ENCODE results near the gene HTR3D. TPM values are rescaled to one million over a fixed set of nuclear protein-coding genes. Genes with fewer than 3 reads are reported as not detected.
A peak's percentile ranks its signal among the peaks of the same experiment; 100 is the strongest.
"Not testable (repeated sequence)": the region's sequence is repeated elsewhere in the genome, so short reads cannot be mapped to it uniquely, and the experiment has no call there.

HTR3D gene
- total and polyA plus RNA-seq, 2 experiments from 2014 or later: not detected

DNA sequence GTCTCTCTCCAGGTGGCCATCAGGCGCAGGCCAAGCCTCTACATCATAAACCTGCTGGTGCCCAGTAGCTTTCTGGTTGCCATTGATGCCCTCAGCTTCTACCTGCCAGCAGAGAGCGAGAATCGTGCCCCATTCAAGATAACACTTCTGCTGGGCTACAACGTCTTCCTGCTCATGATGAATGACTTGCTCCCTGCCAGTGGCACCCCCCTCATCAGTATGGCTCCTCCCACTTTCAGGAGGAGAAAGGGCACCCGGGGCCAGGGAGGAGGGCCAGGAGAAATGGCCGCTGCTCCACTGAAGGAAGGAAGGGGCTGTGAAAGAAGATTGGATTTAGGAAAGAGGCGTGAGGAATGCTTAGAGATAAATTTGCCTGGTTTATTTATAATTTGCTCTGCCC is 27.9 kb downstream of the HTR3D start:
- Histone ChIP-seq H3K4me1 (ENCODE audit: insufficient read depth) (peaks cover 12% of the 10 kb centered on the region; the same call in 1 of the 2 replicates), H3K9ac (no peak overlapping the region), H3K27me3 (replicated peaks; ENCODE audit: insufficient read depth) (no peaks in the 10 kb centered on the region), H3F3A (ENCODE audit: insufficient read depth) (peaks cover 8% of the 10 kb centered on the region; the same call in 1 of the 2 replicates), H3K27ac (no peak overlapping the region), H3K9me3 (ENCODE audit: low read depth) (no peaks in the 10 kb centered on the region), H3K4me2 (ENCODE audit: unreplicated experiment) (no peak overlapping the region), H3K79me2 (ENCODE audit: insufficient read depth) (no peaks in the 10 kb centered on the region), H2AFZ (no peak overlapping the region), H3K4me3 (no peak overlapping the region), H4K20me1 (ENCODE audit: insufficient read depth) (no peaks in the 10 kb centered on the region), H3K36me3 (ENCODE audit: low read depth) (no peaks in the 10 kb centered on the region), H3K9me2 (ENCODE audit: insufficient read depth) (no peaks in the 10 kb centered on the region)
- 70 to 72% methylated on average over 7 of the region's 7 CpGs for WGBS, 2 experiments (ENCODE audit: low coverage in 1 of 2, low lambda C conversion rate in 2 of 2, missing lambda C conversion rate in 2 of 2)
- in situ Hi-C loops (cut with MboI): no loop called here
- no peak for DNase-seq
- no peak for TF ChIP-seq EZH2phosphoT487 (IDR thresholded peaks at IDR 0.05; ENCODE audit: insufficient read depth, low read depth)
- no peak for TF ChIP-seq EZH2 (IDR thresholded peaks at IDR 0.05; ENCODE audit: insufficient read depth, poor library complexity, severe bottlenecking)

GRCh38 chr3:184062637-184063036 is 31.1 kb downstream of the HTR3D start:
- in situ Hi-C loops (cut with MboI): no loop called here
- no peaks in the 10 kb centered on the region for H4K20me1 ChIP-seq (ENCODE audit: insufficient read depth)
- no peak overlapping the region for H3K27ac ChIP-seq
- no peaks in the 10 kb centered on the region for H3K79me2 ChIP-seq (ENCODE audit: insufficient read depth)
- H3K27me3 ChIP-seq (replicated peaks; ENCODE audit: insufficient read depth): no peaks in the 10 kb centered on the region
- no peaks in the 10 kb centered on the region for H3K9me2 ChIP-seq (ENCODE audit: insufficient read depth)
- no peak overlapping the region for H3K9ac ChIP-seq
- DNase-seq: no peak
- H3K9me3 ChIP-seq (ENCODE audit: low read depth): no peaks in the 10 kb centered on the region
- no peak overlapping the region for H2AFZ ChIP-seq
- peaks cover 8% of the 10 kb centered on the region; the same call in 1 of the 2 replicates for H3F3A ChIP-seq (ENCODE audit: insufficient read depth)
- no peak overlapping the region for H3K4me3 ChIP-seq
- TF ChIP-seq EZH2phosphoT487 (IDR thresholded peaks at IDR 0.05; ENCODE audit: insufficient read depth, low read depth) (no peak), EZH2 (IDR thresholded peaks at IDR 0.05; ENCODE audit: insufficient read depth, poor library complexity, severe bottlenecking) (no peak)
- no peak overlapping the region for H3K4me2 ChIP-seq (ENCODE audit: unreplicated experiment)
- peaks cover 23% of the 10 kb centered on the region for H3K4me1 ChIP-seq (ENCODE audit: insufficient read depth)
- no peaks in the 10 kb centered on the region for H3K36me3 ChIP-seq (ENCODE audit: low read depth)

- 84 to 91% methylated on average over 2 of the region's 2 CpGs for WGBS, 2 experiments (ENCODE audit: low coverage in 1 of 2, low lambda C conversion rate in 2 of 2, missing lambda C conversion rate in 2 of 2)
- H3K4me1 ChIP-seq (ENCODE audit: insufficient read depth): peaks cover 13% of the 10 kb centered on the region
- no peaks in the 10 kb centered on the region for H3K79me2 ChIP-seq (ENCODE audit: insufficient read depth)
- no peak overlapping the region for H3K4me3 ChIP-seq
- no peaks in the 10 kb centered on the region for H4K20me1 ChIP-seq (ENCODE audit: insufficient read depth)
- no peak overlapping the region for H3K9ac ChIP-seq
- no peaks in the 10 kb centered on the region for H3K9me2 ChIP-seq (ENCODE audit: insufficient read depth)
- in situ Hi-C loops (cut with MboI): no loop called here
- H3K27me3 ChIP-seq (replicated peaks; ENCODE audit: insufficient read depth): no peaks in the 10 kb centered on the region
- H3K27ac ChIP-seq: no peak overlapping the region
- peaks cover 8% of the 10 kb centered on the region; the same call in 1 of the 2 replicates for H3F3A ChIP-seq (ENCODE audit: insufficient read depth)
- no peak overlapping the region for H3K4me2 ChIP-seq (ENCODE audit: unreplicated experiment)
- H3K9me3 ChIP-seq (ENCODE audit: low read depth): no peaks in the 10 kb centered on the region
- H2AFZ ChIP-seq: no peak overlapping the region
- peak; percentile 57 for DNase-seq
- no peaks in the 10 kb centered on the region for H3K36me3 ChIP-seq (ENCODE audit: low read depth)
- no peak for TF ChIP-seq EZH2 (IDR thresholded peaks at IDR 0.05; ENCODE audit: insufficient read depth, poor library complexity, severe bottlenecking)
- TF ChIP-seq EZH2phosphoT487 (IDR thresholded peaks at IDR 0.05; ENCODE audit: insufficient read depth, low read depth): no peak
Measured at GRCh38 chr3:184066211-184066610, 34.7 kb downstream of the HTR3D start.

DNA sequence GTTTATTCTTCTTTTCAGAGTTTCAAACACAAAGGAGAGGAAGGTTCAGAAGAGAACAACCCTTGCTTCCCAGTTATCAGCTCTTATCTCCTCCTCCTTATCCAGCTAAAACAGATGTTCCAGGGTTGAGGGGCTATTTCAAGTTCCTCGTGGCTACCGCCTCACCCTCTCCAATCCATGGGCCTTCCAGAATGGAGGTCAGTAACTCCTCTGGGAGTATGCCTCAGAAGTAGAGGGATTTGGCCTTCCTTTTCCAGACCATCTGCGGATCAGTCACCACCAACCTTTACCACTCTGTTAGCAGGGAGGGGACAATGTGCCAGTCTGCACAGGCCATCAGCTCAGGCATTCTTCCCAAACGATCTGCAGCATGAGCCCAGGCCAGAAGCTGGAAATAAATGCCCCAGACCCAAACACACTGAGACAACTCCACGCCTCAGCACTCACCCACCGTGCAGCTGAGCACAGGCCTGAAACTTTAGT is 36.1 kb downstream of the HTR3D start:
- 79 to 83% methylated on average over 6 of the region's 6 CpGs for WGBS, 2 experiments (ENCODE audit: low coverage in 1 of 2, low lambda C conversion rate in 2 of 2, missing lambda C conversion rate in 2 of 2)
- DNase-seq: no peak
- H3K9me2 ChIP-seq (ENCODE audit: insufficient read depth): no peaks in the 10 kb centered on the region
- no peak overlapping the region for H2AFZ ChIP-seq
- no peak overlapping the region for H3K4me2 ChIP-seq (ENCODE audit: unreplicated experiment)
- in situ Hi-C loops (cut with MboI): no loop called here
- no peaks in the 10 kb centered on the region for H3K27me3 ChIP-seq (replicated peaks; ENCODE audit: insufficient read depth)
- H3K79me2 ChIP-seq (ENCODE audit: insufficient read depth): no peaks in the 10 kb centered on the region
- H3K4me3 ChIP-seq: no peak overlapping the region
- no peaks in the 10 kb centered on the region for H3K9me3 ChIP-seq (ENCODE audit: low read depth)
- H3K36me3 ChIP-seq (ENCODE audit: low read depth): no peaks in the 10 kb centered on the region
- peaks cover 8% of the 10 kb centered on the region; the same call in 1 of the 2 replicates for H3F3A ChIP-seq (ENCODE audit: insufficient read depth)
- no peak overlapping the region for H3K27ac ChIP-seq
- no peaks in the 10 kb centered on the region for H4K20me1 ChIP-seq (ENCODE audit: insufficient read depth)
- TF ChIP-seq EZH2phosphoT487 (IDR thresholded peaks at IDR 0.05; ENCODE audit: insufficient read depth, low read depth) (no peak), EZH2 (IDR thresholded peaks at IDR 0.05; ENCODE audit: insufficient read depth, poor library complexity, severe bottlenecking) (no peak)
- no peak overlapping the region for H3K9ac ChIP-seq
- peaks cover 13% of the 10 kb centered on the region for H3K4me1 ChIP-seq (ENCODE audit: insufficient read depth)

- H4K20me1 ChIP-seq (ENCODE audit: insufficient read depth): no peaks in the 10 kb centered on the region
- H2AFZ ChIP-seq: no peak overlapping the region
- H3K9me2 ChIP-seq (ENCODE audit: insufficient read depth): no peaks in the 10 kb centered on the region
- H3K36me3 ChIP-seq (ENCODE audit: low read depth): no peaks in the 10 kb centered on the region
- no peak overlapping the region for H3K4me3 ChIP-seq
- TF ChIP-seq EZH2 (IDR thresholded peaks at IDR 0.05; ENCODE audit: insufficient read depth, poor library complexity, severe bottlenecking) (no peak), EZH2phosphoT487 (IDR thresholded peaks at IDR 0.05; ENCODE audit: insufficient read depth, low read depth) (no peak)
- in situ Hi-C loops (cut with MboI): no loop called here
- no peaks in the 10 kb centered on the region for H3K9me3 ChIP-seq (ENCODE audit: low read depth)
- 87 to 90% methylated on average over 5 of the region's 5 CpGs for WGBS, 2 experiments (ENCODE audit: low coverage in 1 of 2, low lambda C conversion rate in 2 of 2, missing lambda C conversion rate in 2 of 2)
- H3K27ac ChIP-seq: no peak overlapping the region
- H3K27me3 ChIP-seq (replicated peaks; ENCODE audit: insufficient read depth): no peaks in the 10 kb centered on the region
- H3K4me1 ChIP-seq (ENCODE audit: insufficient read depth): peaks cover 13% of the 10 kb centered on the region
- no peak overlapping the region for H3K4me2 ChIP-seq (ENCODE audit: unreplicated experiment)
- H3F3A ChIP-seq (ENCODE audit: insufficient read depth): peaks cover 4% of the 10 kb centered on the region; the same call in 1 of the 2 replicates
- DNase-seq: no peak
- H3K9ac ChIP-seq: no peak overlapping the region
- H3K79me2 ChIP-seq (ENCODE audit: insufficient read depth): no peaks in the 10 kb centered on the region
Measured at GRCh38 chr3:184068344-184068743, 36.8 kb downstream of the HTR3D start.

DNA sequence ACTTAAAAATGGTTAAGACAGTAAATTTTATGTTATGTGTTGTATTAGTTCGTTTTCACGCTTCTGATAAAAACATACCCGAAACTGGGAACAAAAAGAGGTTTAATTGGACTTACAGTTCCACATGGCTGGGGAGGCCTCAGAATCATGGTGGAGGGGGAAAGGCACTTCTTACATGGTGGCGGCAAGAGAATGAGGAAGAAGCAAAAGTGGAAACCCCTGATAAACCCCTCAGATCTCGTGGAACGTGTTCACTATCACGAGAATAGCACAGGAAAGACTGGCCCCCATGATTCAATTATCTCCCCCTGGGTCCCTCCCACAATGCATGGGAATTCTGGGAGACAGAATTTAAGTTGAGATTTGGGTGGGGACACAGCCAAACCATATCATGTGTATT is 39.6 kb downstream of the HTR3D start:
- H3K9me2 ChIP-seq (ENCODE audit: insufficient read depth); H3K27ac ChIP-seq; H3K27me3 ChIP-seq (replicated peaks; ENCODE audit: insufficient read depth); H3K4me2 ChIP-seq (ENCODE audit: unreplicated experiment); H4K20me1 ChIP-seq (ENCODE audit: insufficient read depth); H3K79me2 ChIP-seq (ENCODE audit: insufficient read depth); H3K9ac ChIP-seq; in situ Hi-C loops (cut with MboI); H3K36me3 ChIP-seq (ENCODE audit: low read depth); H3K4me1 ChIP-seq (ENCODE audit: insufficient read depth); H3K9me3 ChIP-seq (ENCODE audit: low read depth); DNase-seq; H2AFZ ChIP-seq; H3K4me3 ChIP-seq; H3F3A ChIP-seq (ENCODE audit: insufficient read depth): not testable (repeated sequence)
- WGBS, 2 experiments (ENCODE audit: low coverage in 1 of 2, low lambda C conversion rate in 2 of 2, missing lambda C conversion rate in 2 of 2): 75 to 80% methylated on average over 7 of the region's 7 CpGs

Measured in GM23248 (cell line).